Measurements from ENCODE around the gene AP2A1.
A peak's percentile ranks its signal among the peaks of the same experiment; 100 is the strongest.
"Not testable (repeated sequence)": the region's sequence is repeated elsewhere in the genome, so short reads cannot be mapped to it uniquely, and the experiment has no call there.

The AP2A1 gene

GRCh38 chr19:49766930-49767299 is at the start of gene AP2A1:
AP2A1 (plus strand) TSS chr19:49767001; CDS start chr19:49767134, 133 bp downstream.
- H3K9me3 ChIP-seq (ENCODE audit: low read depth, low read length) = no peaks in the 10 kb centered on the region

GRCh38 chr19:49718511-49718910 is 48.3 kb upstream of the AP2A1 start:
- Histone ChIP-seq H3K4me3 (no peak overlapping the region), H3K36me3 (ENCODE audit: insufficient read depth, low read length) (no peaks in the 10 kb centered on the region), H3K9ac (ENCODE audit: insufficient read length) (no peak overlapping the region)

More at GRCh38 chr19:49766930-49767299, at the start of gene AP2A1:
- no peak for DNase-seq (ENCODE audit: low read depth, low spot score)
- Histone ChIP-seq H3K36me3 (ENCODE audit: insufficient read depth, low read length) (no peaks in the 10 kb centered on the region), H3K9ac (ENCODE audit: insufficient read length) (peak within 1 kb of the TSS; percentile 83), H3K27ac (peak within 1 kb of the TSS; percentile 94), H3K4me3 (peak within 1 kb of the TSS; percentile 82)
- TF ChIP-seq EZH2 (IDR thresholded peaks at IDR 0.05) (no peak), POLR2AphosphoS5 (IDR thresholded peaks at IDR 0.05; ENCODE audit: borderline replicate concordance, low read depth, low read length) (peak; percentile 63; the same call in 1 of the 2 replicates), FOXP2 (optimal IDR thresholded peaks at IDR 0.05; ENCODE audit: control extremely low read depth, extremely low read length, insufficient read depth) (no peak)

GRCh38 chr19:49718991-49719390 is 47.8 kb upstream of the AP2A1 start:
- no peak overlapping the region for H3K27ac ChIP-seq
- DNase-seq (ENCODE audit: low read depth, low spot score) = no peak
- no peak for TF ChIP-seq FOXP2 (optimal IDR thresholded peaks at IDR 0.05; ENCODE audit: control extremely low read depth, extremely low read length, insufficient read depth)
- no peak for TF ChIP-seq POLR2AphosphoS5 (IDR thresholded peaks at IDR 0.05; ENCODE audit: borderline replicate concordance, low read depth, low read length)
- TF ChIP-seq EZH2 (IDR thresholded peaks at IDR 0.05) = no peak

More at GRCh38 chr19:49718511-49718910, 48.3 kb upstream of the AP2A1 start:
- TF ChIP-seq POLR2AphosphoS5 (IDR thresholded peaks at IDR 0.05; ENCODE audit: borderline replicate concordance, low read depth, low read length) = no peak
- no peak for TF ChIP-seq FOXP2 (optimal IDR thresholded peaks at IDR 0.05; ENCODE audit: control extremely low read depth, extremely low read length, insufficient read depth)
- no peak for TF ChIP-seq EZH2 (IDR thresholded peaks at IDR 0.05)
- no peak overlapping the region for H3K27ac ChIP-seq
- no peak for DNase-seq (ENCODE audit: low read depth, low spot score)
- H3K9me3 ChIP-seq (ENCODE audit: low read depth, low read length) = no peaks in the 10 kb centered on the region

GRCh38 chr19:49719420-49719819 is 47.4 kb upstream of the AP2A1 start:
- H3K9me3 ChIP-seq (ENCODE audit: low read depth, low read length); H3K4me3 ChIP-seq: not testable (repeated sequence)

More at GRCh38 chr19:49718991-49719390, 47.8 kb upstream of the AP2A1 start:
- H3K9ac ChIP-seq (ENCODE audit: insufficient read length) = no peak overlapping the region
- no peaks in the 10 kb centered on the region for H3K9me3 ChIP-seq (ENCODE audit: low read depth, low read length)
- no peak overlapping the region for H3K4me3 ChIP-seq
- no peaks in the 10 kb centered on the region for H3K36me3 ChIP-seq (ENCODE audit: insufficient read depth, low read length)

GRCh38 chr19:49727217-49728030 is 39.4 kb upstream of the AP2A1 start:
- TF ChIP-seq POLR2AphosphoS5 (IDR thresholded peaks at IDR 0.05; ENCODE audit: borderline replicate concordance, low read depth, low read length) = no peak
- TF ChIP-seq FOXP2 (optimal IDR thresholded peaks at IDR 0.05; ENCODE audit: control extremely low read depth, extremely low read length, insufficient read depth) = no peak
- TF ChIP-seq EZH2 (IDR thresholded peaks at IDR 0.05) = no peak
- Histone ChIP-seq H3K27ac (no peak overlapping the region), H3K9ac (ENCODE audit: insufficient read length) (no peak overlapping the region), H3K4me3 (no peak overlapping the region), H3K36me3 (ENCODE audit: insufficient read depth, low read length) (no peaks in the 10 kb centered on the region), H3K9me3 (ENCODE audit: low read depth, low read length) (no peaks in the 10 kb centered on the region)
- no peak for DNase-seq (ENCODE audit: low read depth, low spot score)

More at GRCh38 chr19:49719420-49719819, 47.4 kb upstream of the AP2A1 start:
- H3K27ac ChIP-seq; H3K9ac ChIP-seq (ENCODE audit: insufficient read length); H3K36me3 ChIP-seq (ENCODE audit: insufficient read depth, low read length); DNase-seq (ENCODE audit: low read depth, low spot score): not testable (repeated sequence)

GRCh38 chr19:49730166-49730565 is 36.6 kb upstream of the AP2A1 start:
- H3K4me3 ChIP-seq = no peak overlapping the region
- H3K9me3 ChIP-seq (ENCODE audit: low read depth, low read length) = no peaks in the 10 kb centered on the region
- H3K27ac ChIP-seq = no peak overlapping the region
- H3K9ac ChIP-seq (ENCODE audit: insufficient read length) = no peak overlapping the region
- no peaks in the 10 kb centered on the region for H3K36me3 ChIP-seq (ENCODE audit: insufficient read depth, low read length)
- DNase-seq (ENCODE audit: low read depth, low spot score) = no peak
- TF ChIP-seq POLR2AphosphoS5 (IDR thresholded peaks at IDR 0.05; ENCODE audit: borderline replicate concordance, low read depth, low read length) (no peak), FOXP2 (optimal IDR thresholded peaks at IDR 0.05; ENCODE audit: control extremely low read depth, extremely low read length, insufficient read depth) (no peak), EZH2 (IDR thresholded peaks at IDR 0.05) (no peak)

GRCh38 chr19:49738268-49738667 is 28.5 kb upstream of the AP2A1 start:
- TF ChIP-seq POLR2AphosphoS5 (IDR thresholded peaks at IDR 0.05; ENCODE audit: borderline replicate concordance, low read depth, low read length) (no peak), EZH2 (IDR thresholded peaks at IDR 0.05) (no peak), FOXP2 (optimal IDR thresholded peaks at IDR 0.05; ENCODE audit: control extremely low read depth, extremely low read length, insufficient read depth) (no peak)
- no peak overlapping the region for H3K4me3 ChIP-seq

GRCh38 chr19:49739098-49739497 is 27.7 kb upstream of the AP2A1 start:
- Histone ChIP-seq H3K36me3 (ENCODE audit: insufficient read depth, low read length) (no peaks in the 10 kb centered on the region), H3K9ac (ENCODE audit: insufficient read length) (no peak overlapping the region), H3K9me3 (ENCODE audit: low read depth, low read length) (no peaks in the 10 kb centered on the region), H3K4me3 (no peak overlapping the region), H3K27ac (no peak overlapping the region)
- DNase-seq (ENCODE audit: low read depth, low spot score) = no peak
- TF ChIP-seq POLR2AphosphoS5 (IDR thresholded peaks at IDR 0.05; ENCODE audit: borderline replicate concordance, low read depth, low read length) (no peak), FOXP2 (optimal IDR thresholded peaks at IDR 0.05; ENCODE audit: control extremely low read depth, extremely low read length, insufficient read depth) (no peak), EZH2 (IDR thresholded peaks at IDR 0.05) (no peak)

More at GRCh38 chr19:49738268-49738667, 28.5 kb upstream of the AP2A1 start:
- DNase-seq (ENCODE audit: low read depth, low spot score) = no peak
- no peak overlapping the region for H3K27ac ChIP-seq
- H3K9ac ChIP-seq (ENCODE audit: insufficient read length) = no peak overlapping the region
- H3K9me3 ChIP-seq (ENCODE audit: low read depth, low read length) = no peaks in the 10 kb centered on the region
- no peaks in the 10 kb centered on the region for H3K36me3 ChIP-seq (ENCODE audit: insufficient read depth, low read length)
